ENCODE results near the gene CHN2. TPM values are rescaled to one million over a fixed set of nuclear protein-coding genes. Genes with fewer than 3 reads are reported as not detected.

Gene CHN2
- total RNA-seq, 4 donors from 2014 or later = 5.6 to 36.7 (median 16.8) TPM

DNA sequence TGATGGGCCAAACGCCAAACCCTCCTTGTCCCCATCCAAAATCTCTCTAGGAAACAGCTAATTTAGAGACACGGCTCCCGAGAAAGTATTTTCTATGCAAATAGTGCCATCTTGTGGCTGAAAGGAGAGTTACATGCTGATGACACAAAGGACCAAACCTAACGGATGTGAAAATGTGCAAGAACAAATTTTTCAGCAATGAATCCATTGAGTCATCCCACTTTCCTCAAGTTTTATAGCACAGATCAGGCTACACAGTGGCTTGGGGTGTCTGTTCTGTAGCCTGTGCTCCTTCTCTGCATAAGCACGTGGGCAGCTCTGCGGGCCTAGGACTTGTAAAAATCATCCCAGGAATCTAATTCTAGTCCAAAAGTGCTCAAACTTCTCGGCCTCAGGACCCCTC is 214.3 kb downstream of the CHN2 start:
- TF ChIP-seq POLR2AphosphoS5 (IDR thresholded peaks at IDR 0.05) (no peak), POLR2A (IDR thresholded peaks at IDR 0.05) (no peak), EP300 (IDR thresholded peaks at IDR 0.05; ENCODE audit: low read depth) (no peak)
- TF ChIP-seq, protein P1, sequence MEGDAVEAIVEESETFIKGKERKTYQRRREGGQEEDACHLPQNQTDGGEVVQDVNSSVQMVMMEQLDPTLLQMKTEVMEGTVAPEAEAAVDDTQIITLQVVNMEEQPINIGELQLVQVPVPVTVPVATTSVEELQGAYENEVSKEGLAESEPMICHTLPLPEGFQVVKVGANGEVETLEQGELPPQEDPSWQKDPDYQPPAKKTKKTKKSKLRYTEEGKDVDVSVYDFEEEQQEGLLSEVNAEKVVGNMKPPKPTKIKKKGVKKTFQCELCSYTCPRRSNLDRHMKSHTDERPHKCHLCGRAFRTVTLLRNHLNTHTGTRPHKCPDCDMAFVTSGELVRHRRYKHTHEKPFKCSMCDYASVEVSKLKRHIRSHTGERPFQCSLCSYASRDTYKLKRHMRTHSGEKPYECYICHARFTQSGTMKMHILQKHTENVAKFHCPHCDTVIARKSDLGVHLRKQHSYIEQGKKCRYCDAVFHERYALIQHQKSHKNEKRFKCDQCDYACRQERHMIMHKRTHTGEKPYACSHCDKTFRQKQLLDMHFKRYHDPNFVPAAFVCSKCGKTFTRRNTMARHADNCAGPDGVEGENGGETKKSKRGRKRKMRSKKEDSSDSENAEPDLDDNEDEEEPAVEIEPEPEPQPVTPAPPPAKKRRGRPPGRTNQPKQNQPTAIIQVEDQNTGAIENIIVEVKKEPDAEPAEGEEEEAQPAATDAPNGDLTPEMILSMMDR (IDR thresholded peaks at IDR 0.05) = peak; percentile 84 to 90 (median 88)
- Histone ChIP-seq H3K36me3 (no peaks in the 10 kb centered on the region), H3K27me3 (no peaks in the 10 kb centered on the region), H3K27ac (no peak overlapping the region), H3K4me3 (no peak overlapping the region), H3K4me1 (peaks cover 0 to 24% (median 8%) of the 10 kb centered on the region in 4 donors), H3K9me3 (no peaks in the 10 kb centered on the region)
- in situ Hi-C loops (cut with MboI; ENCODE audit: low pct_ligation_motif_present in 1 of 4, low pct_unique_long_range_greater_than_20kb in 1 of 4, low sequenced_read_pairs in 3 of 4) (loop anchor here (5.0 to 25.0 kb wide), 7 partner anchors 214 to 487 kb away; partner anchors contain the start of gene CHN2 (in 4 of the 4)), intact Hi-C loops (cut with DNase I; ENCODE audit: low total_unique reads) (loop anchor here (5.0 kb wide), 1 partner anchor 307 kb away; no protein-coding TSS in a partner anchor)
- peak; percentile 48 for DNase-seq
- WGBS, 2 donors (ENCODE audit: low coverage in 1 of 2) = 23 to 27% methylated on average over 4 to 7 of the region's 7 CpGs

DNA sequence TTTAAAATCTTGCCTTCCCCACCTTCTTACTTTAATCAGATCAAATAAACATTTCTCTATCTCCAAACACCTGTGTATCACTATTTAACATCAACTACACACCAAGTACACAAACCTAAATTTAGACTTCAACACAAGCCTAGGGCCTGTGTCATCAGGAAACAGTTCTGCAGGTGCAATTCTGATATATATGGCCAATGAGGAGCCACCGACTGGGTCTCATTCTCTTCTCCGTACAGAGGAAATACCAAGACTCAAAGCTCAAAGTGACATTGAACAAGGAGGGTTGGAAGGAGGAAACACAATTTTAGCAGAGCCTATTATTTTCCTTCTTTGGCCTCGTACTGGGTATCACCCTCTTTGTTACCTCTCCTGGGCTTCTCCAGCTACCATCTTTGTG is 216.4 kb downstream of the CHN2 start:
- DNase-seq = no peak
- Histone ChIP-seq H3K27ac (no peak overlapping the region), H3K4me3 (no peak overlapping the region), H3K4me1 (peaks cover 0 to 16% (median 6%) of the 10 kb centered on the region in 4 donors), H3K9me3 (no peaks in the 10 kb centered on the region), H3K36me3 (no peaks in the 10 kb centered on the region), H3K27me3 (no peaks in the 10 kb centered on the region)
- TF ChIP-seq EP300 (IDR thresholded peaks at IDR 0.05; ENCODE audit: low read depth) (no peak), POLR2AphosphoS5 (IDR thresholded peaks at IDR 0.05) (no peak), POLR2A (IDR thresholded peaks at IDR 0.05) (no peak)
- TF ChIP-seq, protein P1 (IDR thresholded peaks at IDR 0.05) = no peak
- 40 to 60% methylated on average over 2 to 3 of the region's 3 CpGs for WGBS, 2 donors (ENCODE audit: low coverage in 1 of 2)
- in situ Hi-C loops (cut with MboI; ENCODE audit: low pct_ligation_motif_present in 1 of 4, low pct_unique_long_range_greater_than_20kb in 1 of 4, low sequenced_read_pairs in 3 of 4) (loop anchor here in 1 of 4 donors (25.0 kb wide), 1 partner anchor 224 kb away; the partner anchor contains the start of gene CHN2), intact Hi-C loops (cut with DNase I; ENCODE audit: low total_unique reads) (no loop called here)

DNA sequence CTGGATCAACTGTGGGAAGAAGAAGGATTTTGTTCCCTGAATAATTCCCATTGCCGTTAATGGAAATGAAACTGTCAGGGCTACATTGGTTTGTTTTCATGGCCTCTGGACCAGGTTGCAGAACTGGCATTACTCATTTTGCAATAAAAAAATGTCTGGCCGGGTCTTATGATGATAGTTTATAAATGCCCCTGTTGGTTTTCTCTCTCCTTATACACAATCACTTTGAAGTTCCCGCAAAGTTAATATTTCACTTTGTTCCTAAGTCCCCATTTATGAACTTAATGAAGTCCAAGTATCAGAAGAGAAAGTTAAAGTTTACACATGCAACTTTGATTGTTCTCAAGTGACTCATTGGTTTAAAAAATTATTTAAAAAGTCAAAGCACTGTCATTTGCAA is 218.3 kb downstream of the CHN2 start:
- no peaks in the 10 kb centered on the region for H3K36me3 ChIP-seq
- no peak overlapping the region for H3K27ac ChIP-seq
- intact Hi-C loops (cut with DNase I; ENCODE audit: low total_unique reads) (no loop called here), in situ Hi-C loops (cut with MboI; ENCODE audit: low pct_ligation_motif_present in 1 of 4, low pct_unique_long_range_greater_than_20kb in 1 of 4, low sequenced_read_pairs in 3 of 4) (loop anchor here in 1 of 4 donors (25.0 kb wide), 1 partner anchor 226 kb away; the partner anchor contains the start of gene CHN2)
- no peak overlapping the region for H3K4me3 ChIP-seq
- TF ChIP-seq POLR2AphosphoS5 (IDR thresholded peaks at IDR 0.05) (no peak), EP300 (IDR thresholded peaks at IDR 0.05; ENCODE audit: low read depth) (no peak), POLR2A (IDR thresholded peaks at IDR 0.05) (no peak)
- TF ChIP-seq, protein P1 (IDR thresholded peaks at IDR 0.05) = no peak
- H3K27me3 ChIP-seq = no peaks in the 10 kb centered on the region
- 44 to 51% methylated on average over 3 of the region's 3 CpGs for WGBS, 2 donors (ENCODE audit: low coverage in 1 of 2)
- H3K9me3 ChIP-seq = no peaks in the 10 kb centered on the region
- peaks cover 0 to 13% (median 5%) of the 10 kb centered on the region in 4 donors for H3K4me1 ChIP-seq
- DNase-seq = no peak

DNA sequence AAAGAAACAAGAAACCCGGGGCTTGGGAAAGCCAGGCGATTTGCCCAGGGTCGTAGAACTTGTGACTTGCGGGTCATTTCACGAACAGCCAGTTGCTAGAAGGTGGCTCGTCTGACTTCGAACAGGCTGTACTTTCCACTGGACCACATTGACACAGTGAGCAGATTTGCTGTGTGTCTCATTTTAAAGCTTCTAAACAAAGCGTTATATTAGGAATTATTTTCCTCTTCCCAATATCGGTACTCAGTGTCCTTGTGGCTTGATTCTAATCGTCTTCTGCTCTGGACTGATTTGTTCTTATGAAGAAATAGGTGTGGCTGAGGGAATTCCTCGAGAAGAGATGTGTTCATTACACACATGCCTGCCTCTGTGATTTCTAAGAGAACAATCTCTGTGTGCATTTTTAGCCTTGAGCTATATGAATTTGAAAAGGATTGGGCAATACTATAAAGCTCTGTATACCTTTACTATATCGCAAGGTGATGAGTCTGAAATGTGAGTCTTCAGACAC is 219.1 kb downstream of the CHN2 start:
- DNase-seq = no peak
- 52 to 60% methylated on average over 12 of the region's 12 CpGs for WGBS, 2 donors (ENCODE audit: low coverage in 1 of 2)
- H3K27me3 ChIP-seq = no peaks in the 10 kb centered on the region
- in situ Hi-C loops (cut with MboI; ENCODE audit: low pct_ligation_motif_present in 1 of 4, low pct_unique_long_range_greater_than_20kb in 1 of 4, low sequenced_read_pairs in 3 of 4) (loop anchor here in 1 of 4 donors (25.0 kb wide), 1 partner anchor 226 kb away; the partner anchor contains the start of gene CHN2), intact Hi-C loops (cut with DNase I; ENCODE audit: low total_unique reads) (no loop called here)
- TF ChIP-seq POLR2A (IDR thresholded peaks at IDR 0.05) = no peak
- TF ChIP-seq, protein P1 (IDR thresholded peaks at IDR 0.05) = no peak
- TF ChIP-seq EP300 (IDR thresholded peaks at IDR 0.05; ENCODE audit: low read depth) = no peak
- no peak for TF ChIP-seq POLR2AphosphoS5 (IDR thresholded peaks at IDR 0.05)
- H3K9me3 ChIP-seq = no peaks in the 10 kb centered on the region
- no peak overlapping the region for H3K4me3 ChIP-seq
- H3K27ac ChIP-seq = no peak overlapping the region
- no peaks in the 10 kb centered on the region for H3K36me3 ChIP-seq
- peaks cover 0 to 13% (median 5%) of the 10 kb centered on the region in 4 donors for H3K4me1 ChIP-seq

Measured in transverse colon (tissue), 4 donors.